ENCODE results near the gene CXCL6.

CXCL6 gene

GRCh38 chr4:73842696-73843095 lies 6.2 kb downstream of the CXCL6 start:
- no peak for DNase-seq (ENCODE audit: low read depth)

- DNase-seq (ENCODE audit: low read depth) = no peak
Observed at GRCh38 chr4:73843369-73843768, 6.9 kb downstream of the CXCL6 start.

GRCh38 chr4:73844345-73844744 lies 7.9 kb downstream of the CXCL6 start:
- DNase-seq (ENCODE audit: low read depth) = peak; percentile 81

DNA sequence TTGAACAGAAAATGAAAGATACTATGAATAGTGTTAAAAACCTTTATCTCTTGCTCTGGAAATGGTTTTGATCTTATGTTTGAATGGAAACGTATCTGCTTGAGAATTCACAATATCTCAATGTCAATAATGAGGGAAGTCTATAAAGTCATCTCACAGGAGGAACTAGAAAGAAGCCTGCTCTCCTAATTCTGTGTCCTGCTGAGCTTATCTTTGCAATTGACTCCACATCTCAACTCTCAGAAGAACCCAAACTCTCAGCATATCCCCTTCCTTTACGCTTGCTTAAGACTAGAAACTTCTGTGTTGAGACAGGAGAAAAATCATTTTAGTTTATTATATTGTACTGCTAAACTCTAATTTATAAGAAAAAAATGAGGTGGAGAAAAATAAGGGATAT lies 8.3 kb downstream of the CXCL6 start:
- no peak for DNase-seq (ENCODE audit: low read depth)

- no peak for DNase-seq (ENCODE audit: low read depth)
Observed at GRCh38 chr4:73847526-73848182, 11.2 kb downstream of the CXCL6 start.

DNA sequence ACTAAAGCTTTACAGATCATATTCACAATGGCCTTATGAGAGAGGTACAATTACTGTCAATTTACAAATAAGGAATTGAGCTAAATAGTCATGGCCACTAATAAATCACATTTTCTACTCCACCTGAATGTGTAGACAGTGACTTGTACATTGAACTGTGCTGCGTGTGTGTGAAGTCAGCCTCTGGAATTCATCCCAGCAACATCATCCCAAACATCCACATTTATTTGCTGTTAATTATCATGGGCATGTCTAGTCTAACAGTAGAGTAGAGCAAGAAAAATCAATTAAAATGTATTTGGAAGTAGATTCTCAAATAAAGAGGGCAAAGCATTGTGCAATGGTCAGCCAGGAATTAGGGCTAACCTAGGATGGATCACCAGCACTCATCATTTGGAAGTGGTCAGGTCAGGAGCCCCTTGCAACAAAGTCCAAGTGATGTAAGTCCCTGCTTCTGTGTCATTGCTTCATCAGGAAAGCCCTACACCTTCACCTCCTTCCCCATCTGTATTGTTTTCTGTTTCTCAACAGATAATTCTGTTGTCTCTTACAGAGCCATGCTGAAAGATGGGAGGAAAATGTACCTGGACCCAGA lies 11.8 kb downstream of the CXCL6 start:
- DNase-seq (ENCODE audit: low read depth) = no peak

GRCh38 chr4:73850261-73850970 lies 13.9 kb downstream of the CXCL6 start:
- DNase-seq (ENCODE audit: low read depth) = no peak

DNA sequence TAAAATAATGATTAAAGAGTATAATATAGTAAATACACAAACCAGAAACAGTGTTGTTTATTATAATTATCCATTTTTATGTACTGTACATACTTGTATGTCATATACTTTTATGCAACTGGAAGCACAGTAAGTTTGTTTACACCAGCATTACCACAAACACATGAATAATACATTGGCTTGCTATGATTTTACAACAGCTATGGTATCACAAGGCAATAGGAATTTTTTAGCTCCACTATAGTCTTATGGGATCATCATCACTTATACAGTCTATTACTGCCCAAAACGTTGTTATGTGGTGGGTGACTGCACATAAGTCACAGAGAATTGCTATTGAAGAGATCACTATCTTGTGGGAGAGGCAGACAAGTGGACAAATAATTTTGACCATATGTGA lies 14.8 kb downstream of the CXCL6 start:
- DNase-seq (ENCODE audit: low read depth) = no peak

DNA sequence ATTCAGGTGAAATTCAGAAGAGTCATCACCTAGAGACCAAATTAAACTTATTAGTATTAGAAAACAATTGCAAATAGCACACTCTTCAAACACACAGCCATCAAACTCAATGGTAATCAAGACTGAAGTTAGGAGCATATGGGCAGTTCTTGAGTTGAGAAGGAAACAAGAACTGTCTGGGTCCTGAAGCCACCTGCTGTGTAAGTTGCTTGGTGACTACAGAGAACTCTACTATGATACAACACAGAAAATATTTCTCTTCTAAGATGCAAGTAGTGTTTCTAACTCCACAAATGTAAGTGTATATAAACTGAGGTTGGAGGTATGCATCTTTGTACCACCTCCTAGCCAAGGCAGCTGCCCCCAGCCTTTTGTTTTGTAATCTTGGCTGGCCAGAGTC lies 16.3 kb downstream of the CXCL6 start:
- no peak for DNase-seq (ENCODE audit: low read depth)

GRCh38 chr4:73853246-73853704 lies 16.8 kb downstream of the CXCL6 start, which contains the start of gene PF4V1:
TSS of gene PF4V1 (plus strand) at chr4:73853296. CDS start at chr4:73853363, 67 bp downstream.
- no peak for DNase-seq (ENCODE audit: low read depth)

DNA sequence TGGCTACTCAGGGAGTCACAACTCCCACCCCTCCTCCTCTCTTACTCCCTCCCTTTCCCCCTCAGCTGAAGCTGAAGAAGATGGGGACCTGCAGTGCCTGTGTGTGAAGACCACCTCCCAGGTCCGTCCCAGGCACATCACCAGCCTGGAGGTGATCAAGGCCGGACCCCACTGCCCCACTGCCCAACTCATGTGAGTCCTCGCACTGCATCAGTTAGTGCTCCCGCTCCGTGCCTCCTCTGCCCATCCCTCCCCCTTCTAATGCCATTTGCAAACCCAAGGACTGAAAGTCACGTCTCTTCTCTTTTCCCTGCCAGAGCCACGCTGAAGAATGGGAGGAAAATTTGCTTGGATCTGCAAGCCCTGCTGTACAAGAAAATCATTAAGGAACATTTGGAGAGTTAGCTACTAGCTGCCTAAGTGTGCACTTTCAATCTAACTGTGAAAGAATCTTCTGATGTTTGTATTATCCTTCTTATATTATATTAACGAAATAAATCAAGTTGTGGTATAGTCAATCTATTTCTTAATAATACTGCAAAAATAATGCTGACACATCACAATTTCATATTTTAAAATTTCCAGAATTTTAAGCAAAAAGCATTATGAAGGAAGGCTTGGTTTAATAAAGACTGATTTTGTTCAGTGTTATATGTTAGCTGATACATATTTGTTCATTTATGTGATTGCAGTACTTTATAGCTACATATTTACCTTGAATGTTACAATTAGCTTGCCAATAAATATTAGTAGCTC lies 17.4 kb downstream of the CXCL6 start:
- DNase-seq (ENCODE audit: low read depth) = no peak

DNA sequence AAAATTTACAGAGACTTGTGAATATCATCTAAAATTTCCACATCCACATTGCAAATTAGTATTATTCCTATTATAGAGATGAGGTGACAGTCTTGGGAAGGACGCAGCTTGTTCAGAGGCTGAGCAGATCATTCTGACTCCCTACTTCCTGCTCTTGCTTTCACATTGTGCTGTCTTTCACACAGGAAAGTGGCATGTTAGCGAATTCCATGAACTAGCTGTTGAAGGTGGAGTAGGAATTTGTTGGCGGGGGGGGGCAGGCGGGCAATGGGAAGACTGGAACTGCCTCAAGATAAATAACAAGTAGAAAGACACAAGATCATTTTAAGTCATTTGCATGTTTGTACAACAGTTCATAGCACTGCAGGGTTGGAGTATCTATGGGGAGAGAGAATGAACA lies 18.9 kb downstream of the CXCL6 start:
- no peak for DNase-seq (ENCODE audit: low read depth)

DNA sequence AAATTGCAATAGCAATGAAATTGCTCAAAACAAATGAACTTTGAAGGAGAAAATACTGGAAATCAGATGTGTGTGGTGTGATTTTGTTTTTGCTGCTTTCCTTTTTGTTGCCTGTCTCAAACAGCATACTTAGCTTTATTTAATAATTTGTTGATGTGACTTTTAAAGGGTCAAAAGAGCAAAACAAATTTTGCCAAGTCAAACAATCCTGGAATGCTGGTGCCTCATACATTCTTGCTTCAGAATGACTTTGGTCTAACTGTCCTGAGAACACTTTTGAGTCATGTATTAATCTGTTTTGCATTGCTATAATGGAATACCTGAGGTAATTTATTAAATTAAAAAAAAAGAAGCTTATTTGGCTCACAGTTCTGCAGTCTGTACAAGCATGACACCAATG lies 20.0 kb downstream of the CXCL6 start:
- DNase-seq (ENCODE audit: low read depth) = no peak

GRCh38 chr4:73859614-73860088 lies 23.2 kb downstream of the CXCL6 start:
- no peak for DNase-seq (ENCODE audit: low read depth)

DNA sequence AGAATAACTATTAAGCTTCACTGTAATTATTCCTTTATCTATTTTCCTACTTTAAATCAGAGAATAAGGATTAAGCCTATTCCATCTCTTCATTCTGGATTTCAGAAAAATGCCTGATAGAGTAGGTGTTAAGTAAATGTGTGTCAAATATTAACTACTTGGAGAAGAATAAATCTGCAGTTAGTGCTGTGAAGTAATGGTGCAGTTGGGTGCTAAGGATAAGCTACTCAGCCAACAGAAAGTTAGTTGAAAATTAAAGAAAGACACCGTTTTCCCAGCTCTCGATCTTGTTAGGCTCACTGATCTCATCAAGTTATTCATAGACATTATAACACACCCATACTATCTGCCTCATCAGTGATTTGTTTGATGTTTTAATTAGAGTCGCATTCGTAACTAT lies 23.7 kb downstream of the CXCL6 start:
- no peak for DNase-seq (ENCODE audit: low read depth)

GRCh38 chr4:73860917-73861316 lies 24.4 kb downstream of the CXCL6 start:
- no peak for DNase-seq (ENCODE audit: low read depth)

- DNase-seq (ENCODE audit: low read depth) = no peak
Observed at GRCh38 chr4:73862322-73862721, 25.8 kb downstream of the CXCL6 start.

DNA sequence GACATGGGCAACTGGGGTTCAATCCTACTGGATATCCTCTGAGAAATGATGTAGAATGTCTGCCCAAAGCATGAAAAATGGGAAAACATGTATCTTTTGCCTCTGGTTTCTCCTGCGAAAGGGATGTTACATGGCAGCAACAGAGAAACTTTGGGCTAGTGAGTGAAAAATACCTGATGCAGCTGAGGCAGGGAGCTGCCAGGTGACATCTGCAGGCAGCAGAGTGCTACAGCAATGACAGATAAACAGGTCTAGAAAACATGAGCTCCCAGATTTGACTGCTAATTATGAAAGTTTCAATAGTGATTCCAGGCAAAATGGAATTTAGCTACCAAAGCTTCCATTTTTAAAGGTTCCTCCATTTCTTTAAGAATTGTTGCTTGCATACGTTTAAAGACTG lies 27.9 kb downstream of the CXCL6 start:
- DNase-seq (ENCODE audit: low read depth) = no peak

- DNase-seq (ENCODE audit: low read depth) = no peak
Observed at GRCh38 chr4:73864961-73865360, 28.5 kb downstream of the CXCL6 start.

GRCh38 chr4:73865431-73866096 lies 29.1 kb downstream of the CXCL6 start:
- no peak for DNase-seq (ENCODE audit: low read depth)

DNA sequence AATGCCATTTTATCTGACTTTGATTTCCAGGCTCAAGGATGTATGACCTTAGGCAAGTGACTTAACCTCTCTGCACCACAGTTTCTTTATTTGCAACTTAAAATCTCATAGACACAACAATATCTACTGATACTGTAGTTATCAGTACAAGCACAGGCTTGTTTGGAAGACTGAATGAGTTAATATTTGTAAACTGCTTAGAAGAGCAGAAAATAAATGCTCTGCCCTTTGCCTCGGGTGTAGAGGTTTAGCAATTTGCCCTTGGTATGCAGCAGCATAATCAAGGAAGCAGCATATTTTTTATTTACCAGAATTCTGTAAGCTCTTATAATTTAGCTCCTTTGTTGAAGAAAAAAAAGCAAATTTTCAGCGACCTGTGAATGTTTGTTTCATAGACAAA lies 29.8 kb downstream of the CXCL6 start:
- DNase-seq (ENCODE audit: low read depth) = no peak

GRCh38 chr4:73867783-73868182 lies 31.3 kb downstream of the CXCL6 start:
- no peak for DNase-seq (ENCODE audit: low read depth)

Data from HS-5 (cell line).